GM19324 (cell line): ENCODE data around the gene PEX7.
"Not testable (repeated sequence)": the region's sequence is repeated elsewhere in the genome, so short reads cannot be mapped to it uniquely, and the experiment has no call there.

ENCODE experiments used
- ATAC-seq: cut with Tn5 transposase; IDR thresholded peaks from one replicate; pipeline ENCODE4 v1.9.1; 2021; ENCODE audit warnings: mild to moderate bottlenecking, moderate library complexity; ENCODE audit not compliant: unreplicated experiment, low FRiP score

Gene PEX7

DNA sequence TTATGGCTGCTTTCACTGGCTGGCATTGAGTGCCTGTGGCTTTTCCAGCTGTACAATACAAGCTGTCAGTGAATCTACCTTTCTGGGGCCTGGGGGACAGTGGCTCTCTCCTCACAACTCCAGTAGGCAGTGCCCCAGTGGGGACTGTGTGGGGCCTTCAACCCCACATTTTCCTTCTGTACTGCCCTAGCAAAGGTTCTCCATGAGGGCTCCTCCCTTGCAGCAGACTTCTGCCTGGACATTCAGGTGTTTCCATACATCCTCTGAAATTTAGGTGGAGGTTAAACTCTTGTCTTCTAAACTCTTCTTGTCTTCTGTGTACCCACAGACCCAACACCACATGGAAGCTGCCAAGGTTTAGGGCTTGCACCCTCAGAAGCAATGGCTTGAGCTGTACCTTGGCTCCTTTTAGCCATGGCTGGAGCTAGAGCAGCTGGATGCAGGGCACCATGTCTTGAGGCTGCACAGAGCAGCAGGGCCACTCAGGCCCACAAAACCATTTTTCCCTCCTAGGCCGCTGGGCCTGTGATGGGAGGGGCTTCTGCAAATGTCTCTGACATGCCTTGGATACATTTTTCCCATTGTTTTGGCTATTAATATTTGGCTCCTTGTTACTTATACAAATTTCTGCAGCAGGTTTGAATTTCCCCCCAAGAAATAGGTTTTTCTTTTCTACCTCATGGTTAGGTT lies 9.6 kb downstream of the PEX7 start:
- ATAC-seq: no peak

DNA sequence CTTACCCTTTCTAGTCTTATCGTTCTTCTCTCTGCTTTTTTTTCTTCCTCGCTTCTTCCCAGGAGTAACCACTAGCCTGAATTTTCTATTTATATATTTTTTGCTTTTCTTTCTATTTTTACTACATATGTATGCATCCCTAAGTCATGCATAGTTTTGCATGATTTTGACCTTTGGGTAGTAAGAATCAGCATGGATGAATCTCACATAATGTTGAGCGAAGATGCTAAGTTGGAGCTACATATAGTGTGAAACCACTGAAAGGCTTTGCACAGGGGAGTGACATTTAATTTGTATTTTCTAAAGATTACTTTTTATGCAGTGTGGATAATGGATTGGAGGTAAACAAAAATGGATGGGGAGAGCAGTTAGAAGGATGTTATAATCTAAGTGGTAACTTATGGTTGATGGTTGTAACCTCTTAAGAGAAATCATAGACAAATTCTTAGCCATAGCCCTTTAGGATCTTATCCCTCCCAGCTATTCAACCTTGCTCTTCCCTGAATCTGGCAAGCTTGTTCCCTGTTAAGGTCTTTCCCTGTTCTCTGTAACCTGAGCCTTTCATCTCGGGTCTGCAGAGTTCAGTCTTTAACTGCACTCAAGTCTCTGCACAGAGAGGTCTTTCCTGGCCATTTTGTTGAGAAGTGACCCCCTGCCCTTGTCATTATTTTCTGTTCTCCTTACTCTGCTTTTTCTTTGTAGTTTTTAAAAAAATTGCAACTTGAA lies 18.0 kb downstream of the PEX7 start:
- no peak for ATAC-seq

DNA sequence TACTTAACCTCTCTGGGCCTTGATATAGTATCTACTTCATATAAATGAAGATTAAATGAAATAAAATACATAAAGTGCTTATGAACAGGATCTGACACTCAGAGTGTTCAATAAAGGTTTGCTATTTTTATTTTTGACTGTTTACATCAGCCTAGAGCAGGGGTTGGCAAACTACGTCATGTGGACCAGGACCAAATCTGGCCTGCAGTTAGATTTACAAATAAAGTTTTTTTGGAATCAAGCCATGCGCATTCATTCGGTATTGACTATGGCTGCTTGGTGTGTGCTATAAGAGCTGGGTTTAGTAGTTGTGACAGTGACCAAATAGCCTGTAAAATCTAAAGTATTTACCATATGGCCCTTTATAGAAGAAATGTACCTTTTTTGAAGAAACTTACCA lies 20.8 kb downstream of the PEX7 start:
- ATAC-seq: no peak

DNA sequence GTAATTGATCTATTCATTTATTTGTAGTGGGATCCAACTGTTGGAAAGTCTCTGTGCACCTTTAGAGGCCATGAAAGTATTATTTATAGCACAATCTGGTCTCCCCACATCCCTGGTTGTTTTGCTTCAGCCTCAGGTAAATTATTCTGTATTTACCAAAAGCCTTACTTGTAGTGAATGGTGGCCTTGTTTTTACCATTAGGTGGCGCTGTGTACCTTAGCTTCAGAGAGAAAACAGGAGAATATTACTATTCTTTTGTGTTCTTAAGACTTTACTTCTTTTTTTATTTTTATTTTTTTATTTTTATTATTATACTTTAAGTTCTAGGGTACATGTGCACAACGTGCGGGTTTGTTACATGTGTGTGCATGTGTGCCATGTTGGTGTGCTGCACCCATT lies 23.7 kb downstream of the PEX7 start:
- ATAC-seq: no peak

DNA sequence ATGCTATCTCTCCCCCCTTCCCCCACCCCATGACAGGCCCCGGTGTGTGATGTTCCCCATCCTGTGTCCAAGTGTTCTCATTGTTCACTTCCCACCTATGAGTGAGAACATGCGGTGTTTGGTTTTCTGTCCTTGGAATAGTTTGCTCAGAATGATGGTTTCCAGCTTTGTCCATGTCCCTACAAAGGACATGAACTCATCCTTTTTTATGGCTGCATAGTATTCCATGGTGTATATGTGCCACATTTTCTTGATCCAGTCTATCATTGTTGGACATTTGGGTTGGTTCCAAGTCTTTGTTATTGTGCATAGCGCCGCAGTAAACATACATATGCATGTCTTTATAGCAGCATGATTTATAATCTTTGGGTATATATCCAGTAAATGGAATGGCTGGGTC lies 24.1 kb downstream of the PEX7 start:
- ATAC-seq: not testable (repeated sequence)

DNA sequence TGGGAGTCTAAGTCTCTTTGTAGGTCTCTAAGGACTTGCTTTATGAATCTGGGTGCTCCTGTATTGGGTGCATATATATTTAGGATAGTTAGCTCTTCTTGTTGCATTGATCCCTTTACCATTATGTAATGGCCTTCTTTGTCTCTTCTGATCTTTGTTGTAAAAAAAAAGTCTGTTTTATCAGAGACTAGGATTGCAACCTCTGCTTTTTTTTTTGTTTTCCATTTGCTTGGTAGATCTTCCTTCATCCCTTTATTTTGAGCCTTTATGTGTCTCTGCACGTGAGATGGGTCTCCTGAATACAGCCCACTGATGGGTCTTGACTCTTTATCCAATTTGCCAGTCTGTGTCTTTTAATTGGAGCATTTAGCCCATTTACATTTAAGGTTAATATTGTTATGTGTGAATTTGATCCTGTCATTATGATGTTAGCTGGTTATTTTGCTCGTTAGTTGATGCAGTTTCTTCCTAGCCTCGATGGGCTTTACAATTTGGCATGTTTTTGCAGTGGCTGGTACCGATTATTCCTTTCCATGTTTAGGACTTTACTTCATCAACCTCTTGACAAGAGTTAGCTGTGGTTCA lies 27.7 kb downstream of the PEX7 start:
- ATAC-seq: not testable (repeated sequence)

DNA sequence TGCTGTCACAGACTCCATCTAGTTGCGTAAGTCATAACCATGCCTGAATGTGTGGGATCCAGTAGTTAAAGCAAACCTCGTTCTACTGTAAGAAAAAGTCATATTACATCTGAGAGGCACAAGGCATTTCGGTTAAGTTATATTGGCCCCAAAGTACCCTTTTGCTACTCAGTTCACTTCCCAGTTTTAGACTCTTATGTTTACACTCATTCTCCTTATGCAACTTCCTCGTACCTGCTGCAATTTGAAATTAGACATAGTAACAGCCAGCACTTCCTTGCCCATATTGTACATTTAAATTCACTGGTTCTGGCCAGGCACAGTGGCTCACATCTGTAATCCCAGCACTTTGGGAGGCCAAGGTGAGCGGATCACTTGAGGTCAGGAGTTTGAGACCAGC lies 37.0 kb downstream of the PEX7 start:
- no peak for ATAC-seq

DNA sequence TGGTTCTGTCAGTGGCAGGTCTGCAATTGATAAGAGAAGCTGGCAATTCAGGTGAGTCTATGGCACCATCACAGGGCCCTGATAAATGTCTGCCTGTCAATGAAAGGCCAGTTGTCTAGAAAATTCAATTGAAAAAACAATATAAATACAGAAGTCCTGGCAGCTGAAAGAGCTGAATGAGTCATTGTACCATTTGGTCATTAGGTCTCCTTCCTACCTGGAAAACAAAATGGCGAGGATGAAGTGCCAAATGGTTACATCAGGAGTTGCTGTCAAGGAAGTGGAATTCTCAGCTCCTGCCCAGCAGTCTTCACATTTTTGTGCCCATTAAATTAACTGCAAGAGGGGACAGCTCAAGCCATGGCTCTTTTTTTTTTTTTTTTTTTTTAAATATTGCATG lies 37.7 kb downstream of the PEX7 start:
- ATAC-seq: no peak

DNA sequence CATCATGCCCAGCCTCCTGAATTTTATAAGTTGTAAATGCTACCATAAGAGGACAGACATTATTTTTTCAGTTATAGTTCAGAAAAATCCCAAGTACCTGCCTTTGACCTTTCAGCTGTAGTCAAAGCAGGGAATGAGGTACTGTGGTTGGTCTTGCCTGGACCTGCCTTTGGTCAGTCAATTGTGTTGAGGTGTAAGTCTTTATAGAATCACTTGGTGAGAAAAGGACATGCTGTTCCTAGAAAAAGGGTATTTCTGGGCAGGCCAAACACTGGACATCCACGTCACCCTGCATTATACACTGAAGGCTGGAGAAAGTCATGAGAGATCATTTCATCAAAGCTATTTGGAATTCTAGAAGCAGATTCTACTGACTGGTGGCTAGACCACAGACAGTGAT lies 40.3 kb downstream of the PEX7 start:
- no peak for ATAC-seq

DNA sequence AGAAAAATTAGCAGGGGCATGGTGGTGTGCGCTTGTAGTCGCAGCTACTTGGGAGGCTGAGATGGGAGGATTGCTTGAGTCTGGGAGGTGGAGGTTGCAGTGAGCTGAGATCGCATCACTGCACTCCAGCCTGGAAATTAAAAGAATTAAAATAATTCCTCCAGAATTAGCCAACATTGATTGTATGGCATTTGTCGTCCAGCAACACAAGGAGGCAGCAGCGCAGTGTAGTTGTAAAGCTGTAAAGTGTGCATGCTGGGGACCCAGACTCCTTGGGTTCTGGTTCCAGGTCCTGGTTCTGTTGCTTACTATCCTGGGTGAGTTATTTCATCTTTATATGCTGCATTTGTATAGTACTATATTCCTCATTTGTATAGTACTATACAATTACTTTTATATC lies 41.4 kb downstream of the PEX7 start:
- ATAC-seq: no peak

DNA sequence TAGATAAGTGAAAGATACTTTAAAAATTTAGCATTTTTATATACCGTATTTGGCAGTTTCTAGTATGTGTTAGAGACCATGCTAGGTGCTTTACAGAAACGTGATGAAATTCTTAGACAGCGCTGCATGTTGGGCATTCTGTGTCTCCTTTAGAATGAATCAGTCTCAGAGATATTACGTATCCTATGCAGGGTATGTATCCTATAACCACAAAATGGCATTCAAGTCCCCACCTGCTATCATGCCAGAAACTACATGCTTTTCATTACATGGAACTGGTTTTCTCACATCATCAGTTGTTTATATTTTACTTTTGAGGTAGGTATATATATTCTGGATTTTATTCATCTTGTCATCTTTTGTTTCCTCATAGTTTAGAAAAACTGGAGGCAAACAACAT lies 42.3 kb downstream of the PEX7 start:
- ATAC-seq: no peak

DNA sequence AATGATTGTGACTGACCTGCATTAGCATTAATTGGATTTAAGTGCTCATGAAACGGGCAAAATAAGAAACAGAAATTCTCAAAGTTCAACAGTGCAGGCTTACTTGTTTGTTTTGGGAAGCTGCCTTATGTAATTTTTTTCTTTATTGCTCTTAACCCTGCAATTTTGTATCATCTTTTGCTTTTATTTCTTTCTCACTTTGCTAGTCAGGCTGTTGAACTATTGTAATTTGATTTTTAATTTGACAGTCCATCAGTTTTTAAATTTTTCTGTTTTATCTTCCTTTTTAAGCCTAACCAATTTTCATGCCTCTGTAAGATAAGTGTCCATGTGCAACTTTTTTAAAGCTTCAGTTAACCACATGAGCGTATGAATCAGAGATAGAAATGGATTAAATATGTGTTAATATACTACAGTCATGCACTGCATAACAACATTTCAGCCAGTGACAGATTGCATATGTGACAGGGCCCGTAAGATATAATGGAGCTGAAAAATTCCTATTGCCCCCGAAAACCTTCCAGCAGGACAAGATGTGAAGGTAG lies 44.6 kb downstream of the PEX7 start:
- ATAC-seq: no peak

DNA sequence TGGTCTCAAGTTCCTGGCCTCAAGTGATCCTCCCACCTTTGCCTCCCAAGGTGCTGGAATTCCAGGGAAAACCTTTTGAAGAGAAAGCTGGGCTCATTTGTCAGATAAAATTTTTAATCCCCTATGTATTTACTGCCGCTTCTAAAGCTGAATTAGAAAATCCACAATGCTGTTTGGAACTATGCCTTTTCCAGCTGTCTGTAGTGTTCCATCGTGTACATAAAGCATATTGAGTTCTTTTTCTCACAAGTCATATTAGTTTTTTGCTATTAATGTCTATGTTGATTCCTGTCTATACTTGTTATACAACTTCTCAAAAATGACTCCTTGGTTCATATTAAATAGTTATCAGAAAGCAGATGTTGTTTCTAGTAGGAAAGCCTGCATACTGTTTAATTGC lies 47.1 kb downstream of the PEX7 start:
- ATAC-seq: no peak

DNA sequence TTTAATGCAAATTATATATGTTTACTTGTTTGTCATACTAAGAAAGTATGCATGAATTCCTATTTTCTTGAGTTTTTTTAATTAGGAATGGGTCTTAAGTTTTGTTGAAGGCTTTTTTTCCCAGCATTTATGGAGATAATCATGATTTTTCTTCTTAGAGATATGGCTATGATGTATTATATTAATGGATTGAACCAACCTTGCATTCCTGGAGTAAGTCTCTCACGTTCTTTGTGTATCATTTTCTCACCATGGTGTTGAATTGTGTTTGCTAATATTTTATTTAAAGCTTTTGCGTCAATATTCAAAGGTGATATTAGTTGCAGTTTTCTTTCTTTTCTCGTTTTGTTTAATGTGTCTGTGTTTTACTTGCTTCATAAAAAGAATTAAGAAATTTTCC lies 51.4 kb downstream of the PEX7 start:
- no peak for ATAC-seq

DNA sequence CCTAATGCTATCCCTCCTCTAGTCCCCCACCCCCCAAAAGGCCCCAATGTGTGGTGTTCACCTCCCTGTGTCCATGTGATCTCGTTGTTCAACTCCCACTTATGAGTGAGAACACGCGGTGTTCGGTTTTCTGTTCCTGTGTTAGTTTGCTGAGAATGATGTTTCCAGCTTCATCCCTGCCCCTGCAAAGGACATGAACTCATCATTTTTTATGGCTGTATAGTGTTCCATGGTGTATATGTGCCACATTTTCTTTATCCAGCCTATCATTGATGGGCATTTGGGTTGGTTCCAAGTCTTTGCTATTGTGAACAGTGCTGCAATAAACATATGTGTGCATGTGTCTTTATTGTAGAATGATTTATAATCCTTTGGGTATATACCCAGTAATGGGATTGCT lies 54.1 kb downstream of the PEX7 start:
- ATAC-seq: not testable (repeated sequence)

DNA sequence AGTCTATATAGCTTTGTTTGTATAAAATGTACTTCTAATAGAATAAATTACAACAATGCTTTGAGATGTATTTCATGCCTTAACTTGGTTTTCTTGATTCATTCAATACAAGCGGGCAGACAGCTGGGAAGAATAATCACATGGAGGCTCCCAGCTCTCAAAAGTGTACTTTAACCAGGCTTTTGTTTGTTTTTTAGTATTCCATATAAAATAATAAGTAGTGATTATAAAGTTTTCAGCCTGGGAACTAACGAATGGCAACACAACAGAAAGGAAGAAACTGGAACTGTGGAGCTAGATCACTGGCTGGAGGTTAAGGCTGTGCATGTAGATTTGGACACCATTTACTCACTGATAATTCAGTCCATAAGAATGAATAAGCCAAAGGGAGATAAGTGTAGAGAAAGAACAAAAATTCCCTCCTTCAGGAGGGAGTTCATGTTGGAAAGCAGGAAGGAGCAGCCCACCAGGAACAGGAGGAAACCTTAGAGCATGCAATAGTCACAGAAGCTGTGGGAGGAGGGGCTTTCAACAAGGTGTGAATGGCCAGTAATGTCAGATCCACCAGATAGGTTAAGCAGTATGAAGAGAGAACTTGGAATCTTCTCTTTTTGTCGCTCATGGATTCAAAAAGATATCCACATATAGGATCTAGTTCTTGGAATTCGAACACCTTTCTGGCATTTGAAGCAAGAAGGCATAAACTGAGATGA lies 58.5 kb downstream of the PEX7 start:
- ATAC-seq: no peak

DNA sequence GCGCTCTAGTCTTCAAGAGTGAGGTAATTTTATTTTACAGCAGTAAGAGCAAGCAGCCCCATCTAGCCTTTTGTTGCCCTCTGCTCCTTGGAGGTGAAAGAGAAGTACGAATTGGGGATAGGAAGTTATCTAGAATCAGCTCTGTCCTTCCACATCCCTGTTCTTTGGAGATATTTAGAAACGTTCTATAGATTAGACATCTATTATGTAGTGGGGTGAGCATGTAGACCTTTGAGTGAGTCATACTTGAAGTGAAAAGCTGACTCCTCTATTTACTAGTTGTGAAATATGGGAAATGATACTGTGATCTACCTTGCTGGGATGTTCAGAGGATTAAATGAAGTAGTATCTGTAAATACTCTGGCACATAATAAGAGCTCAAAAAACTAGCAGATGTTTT lies 63.7 kb downstream of the PEX7 start:
- no peak for ATAC-seq

DNA sequence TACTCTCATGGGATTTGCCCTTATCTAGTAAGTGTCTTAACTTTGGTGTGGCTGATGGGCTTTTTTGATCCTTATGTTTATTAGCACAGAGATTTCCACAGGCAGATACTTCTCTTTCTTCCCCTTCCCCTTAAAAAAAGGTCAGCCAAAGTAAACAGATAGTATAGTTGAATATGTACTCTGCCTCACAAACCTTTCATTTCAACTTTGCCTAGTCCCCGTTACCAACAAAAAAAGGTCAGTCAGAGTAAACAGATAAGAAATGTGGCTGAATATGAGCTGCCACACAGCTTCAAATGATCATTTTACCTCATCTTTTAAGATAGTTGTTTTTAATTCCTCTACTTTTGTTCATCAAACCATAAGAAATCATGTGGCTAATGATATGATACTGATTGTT lies 65.6 kb downstream of the PEX7 start:
- ATAC-seq: no peak

DNA sequence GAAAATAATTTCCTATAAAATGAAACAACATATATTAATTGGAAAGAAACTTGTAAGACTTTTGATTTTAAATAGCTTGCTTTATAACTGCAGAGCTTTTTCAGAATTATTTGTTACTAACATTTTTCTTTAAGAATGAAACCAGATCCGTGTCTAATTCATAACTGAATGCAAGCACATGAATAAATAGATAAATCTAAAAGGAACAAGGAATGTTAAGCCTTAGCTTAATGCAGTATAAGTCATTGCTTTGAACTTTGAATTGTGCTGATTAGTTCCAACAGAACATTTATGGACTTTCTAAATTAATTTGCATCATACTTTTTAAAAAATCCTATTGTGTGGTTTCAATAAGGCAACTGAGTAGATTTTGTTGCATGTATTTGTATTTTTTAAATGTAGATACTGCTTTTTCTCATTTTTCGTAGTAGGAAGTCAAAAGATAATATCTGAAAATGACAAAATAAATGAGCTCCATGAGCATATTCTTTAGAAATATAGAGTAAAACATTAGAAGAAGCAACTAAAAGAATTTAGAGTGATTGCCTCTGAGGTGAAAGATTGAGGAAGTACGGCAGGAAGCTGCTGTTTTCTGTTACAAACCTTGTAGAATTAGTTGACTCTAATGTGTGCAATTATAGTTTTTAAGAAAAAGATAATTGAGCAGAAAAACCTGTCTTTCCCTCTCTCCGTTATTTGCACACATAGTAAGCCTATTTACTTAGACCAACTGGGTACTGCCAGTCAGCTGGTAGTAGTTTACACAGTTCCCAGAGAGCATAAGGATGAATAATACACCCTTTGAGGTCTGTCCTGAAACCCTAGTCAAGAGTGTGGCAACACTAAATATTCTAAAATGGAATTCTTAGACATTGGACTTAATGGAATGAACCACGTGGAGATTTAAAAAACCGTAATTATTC lies 67.1 kb downstream of the PEX7 start:
- no peak for ATAC-seq

DNA sequence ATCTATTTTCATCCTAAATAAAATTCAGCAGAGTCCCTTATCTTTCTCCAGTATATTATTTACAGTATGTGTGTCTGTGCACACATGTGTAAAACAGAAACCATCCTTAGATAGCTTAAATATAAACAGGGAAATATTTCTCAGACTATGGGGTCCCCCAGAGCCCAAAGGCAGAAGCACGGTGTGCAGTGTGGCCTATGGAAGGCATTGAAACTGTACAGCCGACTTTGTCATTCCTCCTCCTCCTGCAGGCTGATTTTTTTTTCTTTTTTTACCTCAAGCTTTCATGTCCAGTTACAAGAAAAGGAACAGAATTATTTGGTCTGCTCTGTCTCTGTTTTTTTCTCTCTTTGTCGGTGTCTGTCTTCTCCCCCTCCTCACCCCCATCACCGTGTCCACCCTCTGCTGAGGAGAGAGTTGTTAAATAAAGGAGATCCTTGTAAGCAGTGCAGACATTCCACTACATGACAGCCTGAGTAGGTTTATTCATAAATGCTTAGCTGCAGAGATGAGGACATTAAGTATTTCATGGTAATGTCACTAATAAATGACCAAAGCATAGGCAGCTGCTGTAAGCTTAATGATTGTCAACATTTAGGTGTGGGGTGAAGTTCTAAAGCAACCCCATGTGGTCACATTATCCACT lies 67.9 kb downstream of the PEX7 start:
- no peak for ATAC-seq
